HG03097 (cell line): ENCODE data around the gene HERC2.

Experiments used
- ATAC-seq: cut with Tn5 transposase; IDR thresholded peaks from one replicate; pipeline ENCODE4 v1.9.1; 2021; ENCODE audit not compliant: unreplicated experiment, low FRiP score

Gene HERC2

DNA sequence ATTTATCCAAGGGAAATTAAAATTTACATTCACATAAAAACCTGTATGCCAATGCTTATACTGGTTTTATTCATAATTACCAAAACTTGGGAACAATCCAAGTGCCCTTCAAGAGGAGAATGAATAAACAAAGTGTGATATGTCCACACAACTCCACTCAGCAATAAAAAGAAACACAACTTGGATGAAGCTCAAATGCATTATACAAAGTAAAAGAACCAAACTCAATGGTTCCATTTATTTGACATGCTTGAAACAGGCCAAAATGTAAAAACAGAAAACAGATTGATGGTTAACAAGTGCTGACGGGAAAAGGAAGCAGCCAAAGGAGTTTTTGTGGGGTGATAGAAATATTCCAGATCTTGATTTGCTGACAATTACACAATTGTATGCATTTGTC, 246.4 kb downstream of the HERC2 start:
- no peak for ATAC-seq

DNA sequence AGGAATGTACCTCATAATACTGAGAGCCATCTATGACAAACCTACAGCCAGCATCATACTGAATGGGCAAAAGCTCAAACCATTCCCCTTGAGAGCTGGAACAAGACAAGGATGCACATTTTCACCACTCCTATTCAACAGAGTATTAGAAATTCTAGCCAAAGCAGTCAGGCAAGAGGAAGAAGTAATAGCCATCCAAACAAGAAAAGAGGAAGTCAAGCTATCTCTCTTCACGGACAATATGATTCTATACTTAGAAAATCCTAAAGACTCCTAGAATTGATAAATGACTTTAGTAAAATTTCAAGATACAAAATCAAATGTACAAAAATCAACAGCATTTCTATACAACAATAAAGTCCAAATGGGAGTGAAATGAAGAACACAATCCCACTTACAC, 253.0 kb downstream of the HERC2 start:
- ATAC-seq: no peak

DNA sequence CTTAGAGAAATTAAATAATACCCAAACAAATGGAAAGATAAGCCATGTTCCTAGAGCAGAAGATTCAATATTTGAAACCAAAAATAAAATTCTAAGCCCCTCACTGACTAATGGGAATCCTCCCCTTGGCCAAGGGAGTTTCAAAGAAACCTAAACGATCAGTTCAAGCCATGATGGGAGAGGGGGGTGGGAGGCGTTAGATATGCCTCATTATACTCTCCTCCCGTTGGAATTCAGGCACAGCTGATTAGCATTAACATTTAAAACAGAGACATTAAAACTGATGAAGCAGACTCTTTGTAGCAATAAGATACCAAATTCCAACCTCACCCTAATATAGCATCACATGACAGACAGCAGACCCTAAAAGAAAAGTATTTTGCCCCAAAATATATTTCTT, 255.7 kb downstream of the HERC2 start:
- ATAC-seq: no peak
